ENCODE data around the gene THSD7A. TPM values are rescaled to one million over a fixed set of nuclear protein-coding genes. Genes with fewer than 3 reads are reported as not detected.

Gene THSD7A
- total RNA-seq, 1 experiment from 2014 or later, result 0.68 TPM

GRCh38 chr7:11804621-11805020, 27.4 kb downstream of the THSD7A start:
- Mint-ChIP-seq H3K9me3 (no peaks in the 10 kb centered on the region), H3K4me1 (no peaks in the 10 kb centered on the region), H3K36me3 (no peaks in the 10 kb centered on the region), H3K27me3 (ENCODE audit: low read depth) (no peaks in the 10 kb centered on the region), H3K27ac (no peak overlapping the region), H3K4me3 (no peak overlapping the region)
- TF ChIP-seq, protein P1, sequence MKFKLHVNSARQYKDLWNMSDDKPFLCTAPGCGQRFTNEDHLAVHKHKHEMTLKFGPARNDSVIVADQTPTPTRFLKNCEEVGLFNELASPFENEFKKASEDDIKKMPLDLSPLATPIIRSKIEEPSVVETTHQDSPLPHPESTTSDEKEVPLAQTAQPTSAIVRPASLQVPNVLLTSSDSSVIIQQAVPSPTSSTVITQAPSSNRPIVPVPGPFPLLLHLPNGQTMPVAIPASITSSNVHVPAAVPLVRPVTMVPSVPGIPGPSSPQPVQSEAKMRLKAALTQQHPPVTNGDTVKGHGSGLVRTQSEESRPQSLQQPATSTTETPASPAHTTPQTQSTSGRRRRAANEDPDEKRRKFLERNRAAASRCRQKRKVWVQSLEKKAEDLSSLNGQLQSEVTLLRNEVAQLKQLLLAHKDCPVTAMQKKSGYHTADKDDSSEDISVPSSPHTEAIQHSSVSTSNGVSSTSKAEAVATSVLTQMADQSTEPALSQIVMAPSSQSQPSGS (CRISPR knock-in tag; IDR thresholded peaks at IDR 0.05; ENCODE audit: borderline replicate concordance, low read depth), result no peak
- TF ChIP-seq JUN (CRISPR knock-in tag; IDR thresholded peaks at IDR 0.05) (no peak), ZBTB43 (CRISPR knock-in tag; IDR thresholded peaks at IDR 0.05) (no peak), FOXJ3 (CRISPR knock-in tag; IDR thresholded peaks at IDR 0.05; ENCODE audit: borderline replicate concordance) (no peak), ZNF121 (CRISPR knock-in tag; IDR thresholded peaks at IDR 0.05) (no peak), ZNF232 (CRISPR knock-in tag; IDR thresholded peaks at IDR 0.05) (no peak), RORB (CRISPR knock-in tag; IDR thresholded peaks at IDR 0.05) (no peak), SMAD3 (CRISPR knock-in tag; IDR thresholded peaks at IDR 0.05; ENCODE audit: borderline replicate concordance) (no peak), ETV6 (CRISPR knock-in tag; IDR thresholded peaks at IDR 0.05) (no peak), PRDM15 (CRISPR knock-in tag; IDR thresholded peaks at IDR 0.05) (no peak), TCF7 (CRISPR knock-in tag; IDR thresholded peaks at IDR 0.05; ENCODE audit: low read depth) (no peak), ZBTB21 (CRISPR knock-in tag; IDR thresholded peaks at IDR 0.05; ENCODE audit: borderline replicate concordance) (no peak), NFE2L1 (CRISPR knock-in tag; IDR thresholded peaks at IDR 0.05) (no peak), ZNF138 (CRISPR knock-in tag; conservative IDR thresholded peaks at IDR 0.05) (no peak), HMGXB4 (CRISPR knock-in tag; IDR thresholded peaks at IDR 0.05) (no peak)
- TF ChIP-seq, protein P2, sequence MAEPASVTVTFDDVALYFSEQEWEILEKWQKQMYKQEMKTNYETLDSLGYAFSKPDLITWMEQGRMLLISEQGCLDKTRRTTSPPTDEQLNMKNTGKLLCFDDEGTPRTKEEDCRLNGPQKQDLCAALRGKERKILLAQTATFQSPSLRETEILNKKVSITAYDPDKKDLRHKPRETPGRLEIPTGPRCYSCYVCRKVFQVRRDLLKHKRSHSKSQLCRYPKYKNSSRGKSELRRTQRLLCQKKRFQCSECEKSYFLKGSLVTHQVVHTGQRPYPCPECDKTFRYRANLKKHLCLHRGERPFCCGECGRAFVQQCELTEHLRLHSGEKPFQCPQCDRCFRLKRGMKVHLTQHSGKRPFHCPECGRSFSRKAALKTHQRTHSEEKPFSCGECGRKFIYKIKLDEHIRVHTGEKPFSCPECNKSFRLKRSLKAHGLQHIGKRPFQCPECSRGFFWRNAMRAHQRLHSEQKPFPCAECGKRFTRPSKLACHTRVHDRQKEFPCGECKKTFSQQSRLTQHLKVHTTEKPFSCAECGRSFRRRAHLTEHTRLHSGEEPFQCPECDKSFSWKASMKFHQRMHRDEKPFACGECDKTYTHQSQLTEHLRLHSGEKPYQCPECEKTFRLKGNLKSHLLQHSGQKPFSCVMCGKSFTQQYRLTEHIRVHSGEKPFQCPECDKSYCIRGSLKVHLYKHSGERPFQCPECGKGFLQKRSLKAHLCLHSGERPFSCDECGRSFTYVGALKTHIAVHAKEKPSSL (CRISPR knock-in tag; conservative IDR thresholded peaks at IDR 0.05), result no peak
- TF ChIP-seq, protein P3, sequence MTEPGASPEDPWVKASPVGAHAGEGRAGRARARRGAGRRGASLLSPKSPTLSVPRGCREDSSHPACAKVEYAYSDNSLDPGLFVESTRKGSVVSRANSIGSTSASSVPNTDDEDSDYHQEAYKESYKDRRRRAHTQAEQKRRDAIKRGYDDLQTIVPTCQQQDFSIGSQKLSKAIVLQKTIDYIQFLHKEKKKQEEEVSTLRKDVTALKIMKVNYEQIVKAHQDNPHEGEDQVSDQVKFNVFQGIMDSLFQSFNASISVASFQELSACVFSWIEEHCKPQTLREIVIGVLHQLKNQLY (CRISPR knock-in tag; IDR thresholded peaks at IDR 0.05), result no peak
- TF ChIP-seq, protein P4, sequence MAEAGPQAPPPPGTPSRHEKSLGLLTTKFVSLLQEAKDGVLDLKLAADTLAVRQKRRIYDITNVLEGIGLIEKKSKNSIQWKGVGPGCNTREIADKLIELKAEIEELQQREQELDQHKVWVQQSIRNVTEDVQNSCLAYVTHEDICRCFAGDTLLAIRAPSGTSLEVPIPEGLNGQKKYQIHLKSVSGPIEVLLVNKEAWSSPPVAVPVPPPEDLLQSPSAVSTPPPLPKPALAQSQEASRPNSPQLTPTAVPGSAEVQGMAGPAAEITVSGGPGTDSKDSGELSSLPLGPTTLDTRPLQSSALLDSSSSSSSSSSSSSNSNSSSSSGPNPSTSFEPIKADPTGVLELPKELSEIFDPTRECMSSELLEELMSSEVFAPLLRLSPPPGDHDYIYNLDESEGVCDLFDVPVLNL (CRISPR knock-in tag; IDR thresholded peaks at IDR 0.05; ENCODE audit: borderline replicate concordance, low read depth), result no peak
- ChIA-PET CTCF (no interaction called here), POLR2A (no interaction called here)
- ATAC-seq (no peak), DNase-seq (ENCODE audit: low spot score) (no peak)
